Prostate gland (tissue), 2 donors: Measurements from ENCODE around the gene C6orf52.

Source experiments
- POLR2A ChIP-seq: fragments of 450-650 bp; IDR thresholded peaks from one replicate; pipeline ENCODE4 v1.6.1; 2016; ENCODE audit warnings: antibody characterized with exemption, mild to moderate bottlenecking
- POLR2AphosphoS5 ChIP-seq: sonication (generic); formaldehyde crosslinking; IDR thresholded peaks from one replicate; pipeline ENCODE4 v1.6.1; 2017; ENCODE audit warnings: antibody characterized with exemption
- TF ChIP-seq, protein P1 (sequence below), 4 experiments: fragments of 200-600 bp in 2 of 4; fragments of 450-650 bp in 2 of 4; sonication (generic) in 2 of 4; IDR thresholded peaks; 1 replicate in 3 of 4; 2 replicates in 1 of 4; pipeline ENCODE4 v1.5.1; 2016 to 2019; ENCODE audit warnings: antibody characterized with exemption in 4 of 4, mild to moderate bottlenecking in 2 of 4, moderate library complexity in 2 of 4

DNA sequence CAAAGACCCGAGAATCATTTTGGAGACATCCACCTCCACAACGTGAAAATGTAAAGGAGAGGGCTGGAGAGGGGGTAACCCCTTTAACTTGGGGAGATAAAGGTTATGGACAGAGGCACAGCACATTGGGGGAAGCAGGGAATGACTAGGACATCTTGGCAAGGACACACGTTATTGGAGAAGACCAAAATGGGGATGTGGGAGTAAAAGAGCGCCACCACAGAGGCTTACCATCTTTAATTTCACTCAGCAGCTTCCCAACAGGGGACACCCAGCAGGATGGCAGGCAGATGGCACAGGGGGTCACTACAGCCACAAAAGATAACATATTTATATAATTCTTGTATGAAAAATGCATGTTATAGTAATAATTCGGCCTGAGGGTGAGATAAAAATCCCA, 9.8 kb downstream of the C6orf52 start:
- TF ChIP-seq, protein P1, sequence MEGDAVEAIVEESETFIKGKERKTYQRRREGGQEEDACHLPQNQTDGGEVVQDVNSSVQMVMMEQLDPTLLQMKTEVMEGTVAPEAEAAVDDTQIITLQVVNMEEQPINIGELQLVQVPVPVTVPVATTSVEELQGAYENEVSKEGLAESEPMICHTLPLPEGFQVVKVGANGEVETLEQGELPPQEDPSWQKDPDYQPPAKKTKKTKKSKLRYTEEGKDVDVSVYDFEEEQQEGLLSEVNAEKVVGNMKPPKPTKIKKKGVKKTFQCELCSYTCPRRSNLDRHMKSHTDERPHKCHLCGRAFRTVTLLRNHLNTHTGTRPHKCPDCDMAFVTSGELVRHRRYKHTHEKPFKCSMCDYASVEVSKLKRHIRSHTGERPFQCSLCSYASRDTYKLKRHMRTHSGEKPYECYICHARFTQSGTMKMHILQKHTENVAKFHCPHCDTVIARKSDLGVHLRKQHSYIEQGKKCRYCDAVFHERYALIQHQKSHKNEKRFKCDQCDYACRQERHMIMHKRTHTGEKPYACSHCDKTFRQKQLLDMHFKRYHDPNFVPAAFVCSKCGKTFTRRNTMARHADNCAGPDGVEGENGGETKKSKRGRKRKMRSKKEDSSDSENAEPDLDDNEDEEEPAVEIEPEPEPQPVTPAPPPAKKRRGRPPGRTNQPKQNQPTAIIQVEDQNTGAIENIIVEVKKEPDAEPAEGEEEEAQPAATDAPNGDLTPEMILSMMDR (IDR thresholded peaks at IDR 0.05): no peak
- TF ChIP-seq POLR2AphosphoS5 (no peak), POLR2A (no peak)
